OCI-LY1 (cell line): ENCODE measurements around the gene SAMMSON.

Experiments used
- H2AFZ ChIP-seq: fragments of 200-600 bp; sonication (generic), shearing (Covaris generic); 2 replicates; pipeline ENCODE4 v1.6.0; 2014; ENCODE audit warnings: antibody characterized with exemption, mild to moderate bottlenecking, low read length
- H3F3A ChIP-seq: fragments of 200-600 bp; sonication (generic), shearing (Covaris generic); 2 replicates; pipeline ENCODE4 v1.6.0; 2014; ENCODE audit warnings: mild to moderate bottlenecking, antibody characterized with exemption, low read length, moderate library complexity; ENCODE audit not compliant: insufficient read depth
- H3K27ac ChIP-seq: fragments of 200-600 bp; sonication (generic); 2 replicates; pipeline ENCODE4 v1.5.1; 2014; ENCODE audit warnings: low read length, mixed run types, mild to moderate bottlenecking, low read depth; ENCODE audit not compliant: poor library complexity, severe bottlenecking
- H3K27me3 ChIP-seq: fragments of 200-600 bp; sonication (generic); 2 replicates; pipeline ENCODE4 v1.6.0; 2014; ENCODE audit warnings: antibody characterized with exemption, mild to moderate bottlenecking, low read length, moderate library complexity; ENCODE audit not compliant: insufficient read depth
- H3K36me3 ChIP-seq: fragments of 200-600 bp; sonication (generic); 2 replicates; pipeline ENCODE4 v1.6.1; 2014; ENCODE audit warnings: mild to moderate bottlenecking, antibody characterized with exemption, low read length, moderate library complexity, mixed read lengths; ENCODE audit not compliant: insufficient read depth
- H3K4me1 ChIP-seq: fragments of 200-600 bp; sonication (generic); 2 replicates; pipeline ENCODE4 v1.5.1; 2014; ENCODE audit warnings: mild to moderate bottlenecking, low read length, moderate library complexity; ENCODE audit not compliant: insufficient read depth, severe bottlenecking
- H3K4me2 ChIP-seq: fragments of 200-600 bp; sonication (generic), shearing (Covaris generic); 2 replicates; pipeline ENCODE4 v1.6.1; 2014; ENCODE audit warnings: low read length
- H3K4me3 ChIP-seq: fragments of 200-600 bp; sonication (generic); 2 replicates; pipeline ENCODE4 v1.5.1; 2014; ENCODE audit warnings: low read length, low read depth, mild to moderate bottlenecking, mixed read lengths; ENCODE audit not compliant: poor library complexity, severe bottlenecking
- H3K79me2 ChIP-seq: fragments of 200-600 bp; shearing (Covaris generic); 2 replicates; pipeline ENCODE4 v1.6.1; 2016; ENCODE audit warnings: mixed run types, low read length, mixed read lengths; ENCODE audit not compliant: insufficient read depth
- H3K9ac ChIP-seq: fragments of 200-600 bp; sonication (generic), shearing (Covaris generic); 2 replicates; pipeline ENCODE4 v1.6.1; 2014; ENCODE audit warnings: mild to moderate bottlenecking, low read length, mixed read lengths
- H3K9me2 ChIP-seq: fragments of 200-600 bp; sonication (generic), shearing (Covaris generic); 2 replicates; pipeline ENCODE4 v1.6.1; 2014; ENCODE audit warnings: low read depth, mild to moderate bottlenecking, low read length, mixed read lengths
- H3K9me3 ChIP-seq: fragments of 200-600 bp; shearing (Covaris generic); 2 replicates; pipeline ENCODE4 v1.6.1; 2014; ENCODE audit warnings: low read length, mixed read lengths
- H4K20me1 ChIP-seq: fragments of 200-600 bp; sonication (generic), shearing (Covaris generic); 2 replicates; pipeline ENCODE4 v1.6.0; 2016; ENCODE audit warnings: mild to moderate bottlenecking, low read length; ENCODE audit not compliant: insufficient read depth
- CTCF ChIP-seq: fragments of 200-600 bp; sonication (generic), shearing (Covaris generic); IDR thresholded peaks from 2 replicates; pipeline ENCODE4 v1.5.1; 2017; ENCODE audit warnings: mild to moderate bottlenecking, antibody characterized with exemption, low read length, moderate library complexity, mixed read lengths
- EZH2 ChIP-seq: fragments of 200-600 bp; sonication (generic), shearing (Covaris generic); IDR thresholded peaks from 2 replicates; pipeline ENCODE4 v1.8.0; 2017; ENCODE audit warnings: borderline replicate concordance, mixed run types, mild to moderate bottlenecking, antibody characterized with exemption, low read length, moderate library complexity, mixed read lengths

SAMMSON gene

DNA sequence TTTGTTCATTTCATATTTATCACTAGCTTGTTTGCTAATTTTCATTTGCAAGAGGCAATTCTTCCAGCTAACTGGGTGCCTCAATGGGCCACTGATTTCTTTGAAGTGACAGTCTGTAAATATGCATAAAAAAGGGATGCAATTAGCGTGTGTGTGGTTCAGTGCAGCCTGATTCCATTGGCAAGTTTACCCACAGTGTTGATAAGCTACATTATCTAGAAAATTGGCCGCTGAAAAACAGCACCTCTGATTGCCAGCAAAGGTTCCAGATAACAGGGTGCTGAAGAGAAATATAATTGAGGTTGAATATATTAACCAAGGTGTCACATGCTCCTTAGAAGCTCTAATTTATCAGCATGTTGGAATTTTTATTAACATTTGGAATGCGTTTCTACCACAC, 76.9 kb downstream of the SAMMSON start:
- H3K36me3 ChIP-seq = no peaks in the 10 kb centered on the region
- H4K20me1 ChIP-seq = no peaks in the 10 kb centered on the region
- no peaks in the 10 kb centered on the region for H3K4me1 ChIP-seq
- H3K27ac ChIP-seq = no peak overlapping the region
- no peak for TF ChIP-seq EZH2
- TF ChIP-seq CTCF = no peak
- no peak overlapping the region for H3K9ac ChIP-seq
- no peak overlapping the region for H3K4me2 ChIP-seq
- no peaks in the 10 kb centered on the region for H3F3A ChIP-seq
- H3K79me2 ChIP-seq = no peaks in the 10 kb centered on the region
- no peaks in the 10 kb centered on the region for H3K9me3 ChIP-seq
- H3K4me3 ChIP-seq = no peak overlapping the region
- no peak overlapping the region for H2AFZ ChIP-seq
- H3K27me3 ChIP-seq = no peaks in the 10 kb centered on the region
- no peaks in the 10 kb centered on the region for H3K9me2 ChIP-seq

DNA sequence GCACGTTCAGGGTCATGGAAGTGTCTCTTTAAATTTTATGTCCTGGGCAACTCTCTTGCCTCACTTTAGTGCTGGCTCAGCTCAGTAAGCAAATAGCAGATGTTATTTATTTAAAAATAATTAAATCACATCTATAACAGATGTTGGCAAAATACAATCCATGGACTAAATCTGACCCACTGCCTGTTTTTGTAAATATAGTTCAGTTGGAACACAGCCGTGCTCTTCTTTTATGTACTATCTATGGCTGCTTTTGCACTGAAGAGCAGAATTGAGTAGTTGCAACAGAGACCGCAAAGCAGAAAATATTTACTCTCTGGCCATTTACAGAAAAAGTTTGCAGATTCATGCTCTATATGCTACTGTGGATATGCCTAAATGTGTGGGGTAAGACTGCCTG, 79.2 kb downstream of the SAMMSON start:
- H3K79me2 ChIP-seq = no peaks in the 10 kb centered on the region
- H3K4me1 ChIP-seq = no peaks in the 10 kb centered on the region
- H3K9me3 ChIP-seq = no peaks in the 10 kb centered on the region
- H3F3A ChIP-seq = no peaks in the 10 kb centered on the region
- H3K4me2 ChIP-seq = no peak overlapping the region
- no peaks in the 10 kb centered on the region for H3K27me3 ChIP-seq
- H4K20me1 ChIP-seq = no peaks in the 10 kb centered on the region
- H3K36me3 ChIP-seq = no peaks in the 10 kb centered on the region
- no peak overlapping the region for H2AFZ ChIP-seq
- no peak overlapping the region for H3K4me3 ChIP-seq
- H3K9me2 ChIP-seq = no peaks in the 10 kb centered on the region
- no peak overlapping the region for H3K27ac ChIP-seq
- H3K9ac ChIP-seq = no peak overlapping the region
- TF ChIP-seq EZH2 = no peak
- TF ChIP-seq CTCF = no peak

- Histone ChIP-seq H3F3A (no peaks in the 10 kb centered on the region), H3K27me3 (no peaks in the 10 kb centered on the region), H3K4me1 (no peaks in the 10 kb centered on the region), H4K20me1 (no peaks in the 10 kb centered on the region), H3K27ac (no peak overlapping the region), H3K9me3 (no peaks in the 10 kb centered on the region), H3K4me2 (no peak overlapping the region), H3K9me2 (no peaks in the 10 kb centered on the region), H2AFZ (no peak overlapping the region), H3K4me3 (no peak overlapping the region), H3K9ac (no peak overlapping the region), H3K79me2 (no peaks in the 10 kb centered on the region), H3K36me3 (no peaks in the 10 kb centered on the region)
- TF ChIP-seq CTCF = no peak
- no peak for TF ChIP-seq EZH2
Observed at GRCh38 chr3:70085613-70086012, 86.1 kb downstream of the SAMMSON start.
